Stomach (tissue), 9 donors: Measurements from ENCODE around the gene TLCD1. TPM values are rescaled to one million over a fixed set of nuclear protein-coding genes. Genes with fewer than 3 reads are reported as not detected.

Source experiments
- DNase-seq, 2 donors: peaks; one replicate each; pipeline versions ENCODE4 v3.0.0 to v3.0.0-alpha.2; 2013 to 2019
- H3K27ac ChIP-seq, 5 donors: fragments of 200-600 bp in 4 of 5; sonication (generic) in 4 of 5; one replicate each; pipeline ENCODE4 v1.5.1; 2013 to 2019; ENCODE audit warnings: mild to moderate bottlenecking in 1 of 5, moderate library complexity in 1 of 5
- H3K27me3 ChIP-seq, 3 donors: fragments of 200-600 bp; sonication (generic); one replicate each; pipeline ENCODE4 v1.5.1; 2017 to 2019; ENCODE audit warnings: mixed run types in 1 of 3
- H3K36me3 ChIP-seq, 4 donors: fragments of 200-600 bp; sonication (generic); 1 replicate in 3 of 4; 2 replicates in 1 of 4; pipeline ENCODE4 v1.5.1; 2016 to 2019
- H3K4me1 ChIP-seq, 4 donors: fragments of 200-600 bp; sonication (generic); one replicate each; pipeline ENCODE4 v1.5.1; 2016 to 2019
- H3K4me3 ChIP-seq, 4 donors: fragments of 200-600 bp; sonication (generic) in 3 of 4; one replicate each; pipeline ENCODE4 v1.5.1; 2016 to 2019; ENCODE audit warnings: mild to moderate bottlenecking in 1 of 4
- H3K9me3 ChIP-seq, 4 donors: fragments of 200-600 bp; sonication (generic); one replicate each; pipeline ENCODE4 v1.5.1; 2016 to 2019
- EP300 ChIP-seq: sonication (generic); formaldehyde crosslinking; IDR thresholded peaks from one replicate; pipeline ENCODE4 v1.6.1; 2017; ENCODE audit warnings: antibody characterized with exemption
- POLR2A ChIP-seq, 4 donors: fragments of 450-650 bp; IDR thresholded peaks; one replicate each; pipeline ENCODE4 v1.6.1; 2016; ENCODE audit warnings: antibody characterized with exemption in 4 of 4, control low read depth in 2 of 4, mild to moderate bottlenecking in 1 of 4, moderate library complexity in 1 of 4
- POLR2AphosphoS5 ChIP-seq, 3 donors: sonication (generic); formaldehyde crosslinking; IDR thresholded peaks; one replicate each; pipeline ENCODE4 v1.6.1; 2016; ENCODE audit warnings: antibody characterized with exemption in 3 of 3
- WGBS, 5 donors: extraction: QIAGEN DNeasy Blood & Tissue Kit in 3 of 5; methylation state at CpG; one replicate each; pipeline versions ENCODE4 v1.1.5 to v1.1.7; 2013 to 2018; 5-methylcytosine and 5-hydroxymethylcytosine counted together
- intact Hi-C: fragments of 100-400 bp; cut with DNase I; formaldehyde crosslinking; loops from one replicate; pipeline ENCODE4 v1.15.1; 2023; ENCODE audit warnings: low total_unique reads
- polyA plus RNA-seq, 3 donors: library from polyadenylated mRNA; stranded (reverse); fragments of 200-250 nt; gene quantifications; one replicate each; pipeline ENCODE4 v1.2.3, GENCODE V29; 2013
- total RNA-seq, 5 donors: library from RNA; depleted of rRNA; stranded (reverse); fragments of >200 nt; gene quantifications; one replicate each; pipeline versions ENCODE4 v1.1.0 to v1.2.3, GENCODE V29; 2014 to 2016
- TF ChIP-seq, protein P1 (sequence below), 7 experiments: fragments of 450-650 bp in 4 of 7; fragments of 200-600 bp in 3 of 7; sonication (generic) in 3 of 7; IDR thresholded peaks; one replicate each; pipeline ENCODE4 v1.5.1; 2016 to 2019; ENCODE audit warnings: antibody characterized with exemption in 7 of 7, control low read depth in 2 of 7, mild to moderate bottlenecking in 1 of 7
- donor health status: healthy with polysubstance abuse.
- donor health status: Bipolar disorder and iron deficiency.
- donor health status: healthy.

Gene TLCD1
- total and polyA plus RNA-seq, 8 donors = 2.6 to 21.0 (median 10.0) TPM; not detected in 2

DNA sequence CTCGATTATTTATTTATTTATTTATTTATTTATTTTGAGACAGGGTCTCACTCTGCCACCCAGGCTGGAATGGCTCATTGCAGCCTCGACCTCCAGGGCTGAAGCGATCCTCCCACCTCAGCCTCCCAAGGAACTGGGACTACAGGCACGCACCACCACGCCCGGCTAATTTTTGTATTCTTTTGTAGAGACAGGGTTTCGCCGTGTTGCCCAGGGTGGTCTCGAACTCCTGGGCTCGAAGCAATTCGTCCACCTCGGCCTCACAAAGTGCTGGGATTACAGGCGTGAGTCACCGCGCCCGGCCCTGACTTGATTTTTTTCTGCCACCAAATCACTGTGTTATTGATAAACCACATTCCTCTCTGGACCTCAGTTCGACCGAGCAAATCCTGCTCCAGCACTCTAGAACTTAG, 7.0 kb downstream of the TLCD1 start:
- H3K27ac ChIP-seq = peak overlapping the region; percentile 78 to 94 (median 89)
- intact Hi-C loops = no loop called here
- TF ChIP-seq POLR2A (IDR thresholded peaks at IDR 0.05) (no peak), EP300 (no peak), POLR2AphosphoS5 (IDR thresholded peaks at IDR 0.05) (no peak)
- TF ChIP-seq, protein P1, sequence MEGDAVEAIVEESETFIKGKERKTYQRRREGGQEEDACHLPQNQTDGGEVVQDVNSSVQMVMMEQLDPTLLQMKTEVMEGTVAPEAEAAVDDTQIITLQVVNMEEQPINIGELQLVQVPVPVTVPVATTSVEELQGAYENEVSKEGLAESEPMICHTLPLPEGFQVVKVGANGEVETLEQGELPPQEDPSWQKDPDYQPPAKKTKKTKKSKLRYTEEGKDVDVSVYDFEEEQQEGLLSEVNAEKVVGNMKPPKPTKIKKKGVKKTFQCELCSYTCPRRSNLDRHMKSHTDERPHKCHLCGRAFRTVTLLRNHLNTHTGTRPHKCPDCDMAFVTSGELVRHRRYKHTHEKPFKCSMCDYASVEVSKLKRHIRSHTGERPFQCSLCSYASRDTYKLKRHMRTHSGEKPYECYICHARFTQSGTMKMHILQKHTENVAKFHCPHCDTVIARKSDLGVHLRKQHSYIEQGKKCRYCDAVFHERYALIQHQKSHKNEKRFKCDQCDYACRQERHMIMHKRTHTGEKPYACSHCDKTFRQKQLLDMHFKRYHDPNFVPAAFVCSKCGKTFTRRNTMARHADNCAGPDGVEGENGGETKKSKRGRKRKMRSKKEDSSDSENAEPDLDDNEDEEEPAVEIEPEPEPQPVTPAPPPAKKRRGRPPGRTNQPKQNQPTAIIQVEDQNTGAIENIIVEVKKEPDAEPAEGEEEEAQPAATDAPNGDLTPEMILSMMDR (IDR thresholded peaks at IDR 0.05) = no peak
- peaks cover 0 to 14% (median 8%) of the 10 kb centered on the region in 3 donors for H3K27me3 ChIP-seq
- peaks cover 44 to 53% (median 49%) of the 10 kb centered on the region in 4 donors for H3K36me3 ChIP-seq
- H3K4me3 ChIP-seq = peak overlapping the region; percentile 84 to 98 (median 91)
- H3K4me1 ChIP-seq = peaks cover 44 to 79% (median 72%) of the 10 kb centered on the region in 4 donors
- H3K9me3 ChIP-seq = no peaks in the 10 kb centered on the region
- no peak for DNase-seq
- WGBS, 5 donors = 18 to 26% (median 24%) methylated on average over 18 of the region's 18 CpGs

DNA sequence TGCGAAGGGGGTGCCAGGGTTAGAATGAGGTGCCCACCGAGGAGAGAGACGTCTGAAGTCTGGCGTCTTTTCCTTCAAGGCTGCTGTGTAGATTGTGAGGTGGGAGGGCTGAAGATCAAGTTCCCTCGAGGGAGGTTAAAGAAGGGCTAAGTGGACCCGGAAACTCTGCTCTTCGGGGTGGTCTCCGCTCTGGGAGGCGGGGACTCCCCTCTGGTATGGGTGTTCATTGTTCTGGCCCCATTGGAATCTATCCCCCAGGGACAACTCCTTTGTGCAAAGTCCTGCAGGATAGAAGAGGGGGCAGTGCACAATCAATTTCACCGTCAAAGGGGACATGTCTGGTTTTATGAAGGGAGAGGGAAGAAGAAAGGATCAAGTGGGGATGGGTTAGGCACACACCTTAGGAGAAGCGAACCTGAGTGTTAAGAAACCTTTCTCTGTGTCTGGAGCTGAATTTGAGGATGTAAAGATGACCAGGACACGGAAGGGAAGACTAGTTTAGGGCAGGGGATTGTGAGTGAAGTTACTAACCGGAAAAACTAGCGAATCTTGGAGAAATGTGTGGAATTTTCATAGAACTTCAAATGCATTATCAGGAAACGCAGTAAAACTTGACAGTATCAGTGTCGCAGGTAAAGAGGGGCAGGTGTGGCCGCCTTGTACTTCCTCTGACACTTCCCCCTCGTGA, 7.6 kb downstream of the TLCD1 start:
- Histone ChIP-seq H3K27ac (peak overlapping the region; percentile 63 to 94 (median 89)), H3K36me3 (peaks cover 41 to 53% (median 49%) of the 10 kb centered on the region in 4 donors), H3K4me3 (peak overlapping the region; percentile 56 to 98 (median 91)), H3K9me3 (no peaks in the 10 kb centered on the region), H3K4me1 (peaks cover 44 to 73% (median 67%) of the 10 kb centered on the region in 4 donors), H3K27me3 (peaks cover 0 to 14% (median 8%) of the 10 kb centered on the region in 3 donors)
- intact Hi-C loops = no loop called here
- DNase-seq = peak in 1 of 2 donors; percentile 35
- TF ChIP-seq POLR2AphosphoS5 (IDR thresholded peaks at IDR 0.05) (no peak), EP300 (no peak), POLR2A (IDR thresholded peaks at IDR 0.05) (no peak)
- TF ChIP-seq, protein P1 (IDR thresholded peaks at IDR 0.05) = no peak
- 47 to 63% (median 52%) methylated on average over 18 of the region's 18 CpGs for WGBS, 5 donors

DNA sequence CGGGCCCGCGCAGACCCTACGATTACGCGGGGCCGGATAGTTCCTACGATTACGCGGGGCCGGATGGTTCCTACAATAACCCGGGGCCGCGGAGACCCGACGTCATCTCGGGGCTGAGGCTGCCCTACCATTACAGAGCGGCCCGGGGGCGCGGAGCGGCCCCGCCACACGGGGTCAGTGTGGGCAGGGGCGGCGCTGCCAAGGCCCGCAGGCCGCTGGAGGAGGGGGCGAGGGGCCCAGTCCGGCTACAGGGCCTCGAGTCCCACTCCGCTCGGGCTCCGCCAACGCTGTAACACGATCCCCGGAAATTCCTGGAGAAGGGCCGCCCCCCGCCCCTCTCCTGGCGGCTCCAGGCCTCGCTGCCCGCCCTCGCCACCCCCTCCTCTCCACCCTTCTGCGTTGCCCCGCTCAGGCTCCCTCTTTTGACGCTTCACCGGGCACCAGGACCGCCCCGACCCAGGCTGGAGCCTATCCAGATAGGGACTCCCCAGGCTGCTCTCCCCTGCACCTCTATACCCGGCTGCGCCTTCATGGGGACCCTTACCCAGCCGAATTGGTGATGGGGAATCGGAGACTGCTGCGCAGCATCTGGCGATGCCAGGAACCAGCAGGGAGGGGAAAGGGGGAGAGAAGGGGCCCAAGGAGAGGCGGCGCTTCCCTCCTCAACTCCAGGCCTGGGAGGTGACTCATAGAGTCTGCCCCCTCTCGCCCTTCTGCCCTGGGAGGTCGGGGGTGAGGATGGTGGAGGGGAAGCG, 8.3 kb downstream of the TLCD1 start, which contains the start of gene RAB34:
RAB34 (minus strand) TSS at position 291 of the 755 bp plus-strand sequence. CDS start 602 bp downstream, outside the sequence.
- Histone ChIP-seq H3K27me3 (peaks cover 0 to 14% (median 8%) of the 10 kb centered on the region in 3 donors), H3K4me3 (peak within 1 kb of the TSS; percentile 51 to 59 (median 55)), H3K4me1 (peaks cover 44 to 67% (median 61%) of the 10 kb centered on the region in 4 donors), H3K9me3 (no peaks in the 10 kb centered on the region), H3K27ac (peak within 1 kb of the TSS; percentile 63 to 94 (median 89)), H3K36me3 (peaks cover 34 to 47% (median 42%) of the 10 kb centered on the region in 4 donors)
- TF ChIP-seq, protein P1 (IDR thresholded peaks at IDR 0.05) = no peak
- TF ChIP-seq POLR2AphosphoS5 (IDR thresholded peaks at IDR 0.05) = peak in 1 of 3 donors; percentile 42
- 9 to 39% (median 13%) methylated on average over 14 to 60 of the region's 60 CpGs for WGBS, 5 donors
- peak; percentile 47 to 95 for DNase-seq
- intact Hi-C loops = no loop called here
